Muscle of arm (tissue), 14 donors: ENCODE results near the gene DEGS2. TPM values are rescaled to one million over a fixed set of nuclear protein-coding genes. Genes with fewer than 3 reads are reported as not detected.
"Not testable (repeated sequence)": the region's sequence is repeated elsewhere in the genome, so short reads cannot be mapped to it uniquely, and the experiment has no call there.

ENCODE experiments used
- DNase-seq: peaks from one replicate; pipeline ENCODE4 v3.0.0-alpha.2; 2013
- long read RNA-seq, 11 donors: transcript quantifications; one replicate each; lab custom pipeline, GENCODE V29; 2026
- polyA plus RNA-seq, 12 donors: library from polyadenylated mRNA; unstranded; fragments of 120-200 nt; gene quantifications; one replicate each; pipeline ENCODE4 v1.2.1, GENCODE V29; 2013; ENCODE audit not compliant: insufficient read length in 12 of 12

The DEGS2 gene
- polyA plus RNA-seq, result 1 to 10 TPM in 3 of 12 donors, under 1 TPM in 8, not detected in 1; 0.30 to 4.8 (median 0.39) TPM
- long read RNA-seq, donor 1, full-length matches to known transcripts, result 19 of 25 reads
- long read RNA-seq, donor 1, partial matches to known transcripts, result 6 of 25 reads
- long read RNA-seq, donor 1, other reads (novel, unspliced or antisense), result 0 of 25 reads
- long read RNA-seq, donor 2, result 0 reads
- long read RNA-seq, donor 3, result 0 reads
- long read RNA-seq, donor 4, result 0 reads
- long read RNA-seq, donor 5, result 0 reads
- long read RNA-seq, donor 6, result 0 reads
- long read RNA-seq, donor 7, partial matches to known transcripts, result 0 of 1 reads
- long read RNA-seq, donor 7, other reads (novel, unspliced or antisense), result 0 of 1 reads
- long read RNA-seq, donor 8, result 0 reads
- long read RNA-seq, donor 9, full-length matches to known transcripts, result 1 of 1 reads
- long read RNA-seq, donor 9, partial matches to known transcripts, result 0 of 1 reads
- long read RNA-seq, donor 9, other reads (novel, unspliced or antisense), result 0 of 1 reads
- long read RNA-seq, donor 10, result 0 reads
- long read RNA-seq, donor 11, result 0 reads

DNA sequence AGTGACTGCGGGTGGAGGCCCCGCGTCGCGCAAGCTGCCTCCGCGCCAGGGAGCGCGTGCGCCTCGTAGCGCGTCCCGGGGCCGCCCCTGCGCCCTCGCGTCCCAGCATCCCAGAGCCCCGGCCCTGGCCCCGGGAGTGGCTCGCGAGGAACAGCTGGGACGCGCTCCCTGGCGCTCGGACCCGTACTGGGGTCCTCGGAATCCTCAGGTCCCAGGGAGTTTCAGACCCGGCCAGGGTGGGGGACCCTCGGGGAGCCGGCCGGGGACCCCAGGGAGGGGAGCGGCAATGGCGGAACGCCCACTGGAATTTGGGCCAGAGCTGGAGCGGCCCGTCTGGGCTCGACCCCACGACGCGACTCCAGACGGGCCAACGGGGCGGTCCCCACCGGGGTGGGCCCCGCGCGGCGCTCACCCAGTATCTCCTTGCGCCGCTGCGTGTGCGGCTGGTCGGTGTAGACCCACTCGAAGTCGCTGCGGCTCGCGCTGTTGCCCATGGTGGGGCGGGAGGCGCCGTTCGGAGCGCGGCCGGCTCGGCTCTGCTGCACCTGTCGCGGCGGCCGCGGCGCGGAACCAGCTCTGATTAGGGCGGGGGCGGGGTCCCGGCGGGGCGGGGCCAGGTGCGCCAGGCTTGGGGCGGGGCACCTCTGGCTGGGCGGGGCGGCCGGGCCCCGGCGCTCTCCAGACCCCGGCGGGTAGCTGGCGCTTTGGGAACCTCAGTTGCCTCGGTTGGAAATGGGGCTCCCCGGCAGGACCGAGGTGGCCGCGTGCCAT, at the start of gene DEGS2:
Gene DEGS2 (minus strand): TSS at position 552 of the 771 bp plus-strand sequence. CDS start 58 bp downstream, at position 494.
- DNase-seq, result no peak

DNA sequence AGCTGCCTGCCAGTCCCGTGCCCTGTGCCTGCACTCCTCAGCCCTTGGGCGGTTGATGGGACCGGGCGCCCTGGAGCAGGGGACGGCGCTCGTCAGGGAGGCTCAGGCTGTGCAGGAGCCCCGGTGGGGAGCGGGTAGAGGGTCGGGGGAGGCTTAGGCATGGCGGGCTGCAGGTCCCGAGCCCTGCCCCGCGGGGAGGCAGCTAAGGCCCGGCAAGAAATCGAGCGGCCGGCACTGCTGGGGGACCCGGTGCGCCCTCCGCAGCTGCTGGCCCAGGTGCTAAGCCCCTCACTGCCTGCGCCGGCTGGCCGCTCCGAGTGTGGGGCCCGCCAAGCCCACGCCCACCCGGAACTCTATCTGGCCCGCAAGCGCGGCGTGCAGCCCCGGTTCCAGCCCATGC, 48.7 kb upstream of the DEGS2 start:
- not testable (repeated sequence) for DNase-seq

DNA sequence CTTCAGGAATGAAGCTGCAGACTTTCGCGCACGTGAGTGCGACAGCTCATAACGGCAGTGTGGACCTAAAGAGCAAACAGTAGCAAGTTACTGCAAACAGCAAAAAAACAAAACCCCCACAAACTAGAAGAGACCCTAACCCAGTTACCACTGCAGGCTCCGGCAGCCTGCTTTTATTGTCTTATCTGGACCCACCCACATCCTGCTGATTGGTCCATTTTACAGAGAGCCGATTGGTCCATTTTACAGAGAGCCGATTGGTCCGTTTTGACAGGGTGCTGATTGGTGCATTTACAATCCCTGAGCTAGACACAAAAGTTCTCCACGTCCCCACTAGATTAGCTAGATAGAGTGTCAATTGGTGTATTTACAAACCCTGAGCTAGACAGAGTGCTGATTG, 48.1 kb upstream of the DEGS2 start:
- not testable (repeated sequence) for DNase-seq

DNA sequence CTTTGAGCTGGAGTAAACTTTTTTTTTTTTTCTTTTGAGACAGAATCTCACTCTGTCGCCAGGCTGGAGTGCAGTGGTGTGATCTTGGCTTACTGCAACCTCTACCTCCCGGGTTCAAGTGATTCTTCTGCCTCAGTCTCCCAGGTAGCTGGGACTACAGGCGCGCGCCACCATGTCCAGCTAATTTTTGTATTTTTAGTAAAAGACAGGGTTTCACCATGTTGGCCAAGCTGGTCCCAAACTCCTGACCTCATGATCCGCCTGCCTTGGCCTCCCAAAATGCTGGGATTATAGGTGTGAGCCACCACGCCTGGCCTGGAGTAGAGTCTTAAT, 45.4 kb upstream of the DEGS2 start:
- not testable (repeated sequence) for DNase-seq

DNA sequence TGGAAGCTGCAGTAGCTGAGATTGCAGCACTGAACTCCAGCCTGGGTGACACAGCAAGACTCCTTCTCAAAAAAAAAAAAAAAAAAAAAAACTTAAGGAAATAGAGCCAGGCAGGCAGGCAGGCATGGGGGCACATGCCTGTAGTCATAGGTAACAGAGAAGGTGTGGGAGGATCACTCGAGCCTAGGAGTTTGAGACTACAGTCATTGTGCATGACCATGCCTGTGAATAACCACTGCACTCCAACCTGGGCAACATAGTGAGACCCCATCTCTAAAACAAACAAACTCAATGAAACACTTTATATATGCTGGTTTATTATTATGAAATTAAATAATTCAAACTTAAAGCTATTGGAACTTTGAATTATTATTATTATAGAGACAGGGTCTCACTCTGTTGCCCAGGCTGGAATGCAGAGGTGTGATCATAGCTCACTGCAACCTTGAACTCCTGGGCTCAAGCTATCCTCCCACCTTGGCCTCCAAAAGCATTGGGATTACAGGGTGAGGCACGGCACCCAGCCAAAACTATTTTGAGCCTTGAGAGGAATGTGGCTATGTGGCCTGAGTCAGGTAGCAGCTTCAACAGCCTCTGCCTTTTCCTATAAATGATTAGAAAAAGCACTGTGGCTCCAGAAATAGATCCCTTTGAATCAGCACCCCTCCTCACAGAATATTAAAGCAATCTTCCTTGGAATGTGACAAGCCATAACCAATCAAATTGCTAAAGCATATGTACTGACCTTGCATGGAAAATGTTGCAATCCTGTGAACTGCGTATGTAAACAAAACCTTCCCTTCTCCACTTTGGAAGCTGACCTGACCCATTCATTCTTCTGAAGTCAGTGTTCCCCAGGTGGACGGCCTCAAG, 44.8 kb upstream of the DEGS2 start:
- DNase-seq, result no peak

DNA sequence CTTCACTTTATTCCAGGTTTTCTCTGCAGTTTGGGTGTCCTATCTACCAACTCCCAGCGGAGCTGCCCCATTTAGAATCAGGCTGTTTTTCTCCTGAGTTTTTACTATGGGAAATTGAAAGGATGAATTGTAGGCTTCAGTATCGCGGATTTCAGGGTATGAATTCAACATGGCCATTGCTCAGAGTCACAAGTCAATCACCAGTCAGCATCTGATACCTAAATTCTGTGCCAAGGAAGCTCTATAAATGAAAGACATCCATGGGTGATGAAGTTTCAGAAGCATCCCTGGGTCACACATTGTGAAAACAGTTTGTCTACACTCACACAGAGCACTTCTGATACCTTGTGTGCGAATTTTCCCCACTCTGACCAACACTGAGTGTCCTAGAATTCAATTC, 43.7 kb upstream of the DEGS2 start:
- no peak for DNase-seq

DNA sequence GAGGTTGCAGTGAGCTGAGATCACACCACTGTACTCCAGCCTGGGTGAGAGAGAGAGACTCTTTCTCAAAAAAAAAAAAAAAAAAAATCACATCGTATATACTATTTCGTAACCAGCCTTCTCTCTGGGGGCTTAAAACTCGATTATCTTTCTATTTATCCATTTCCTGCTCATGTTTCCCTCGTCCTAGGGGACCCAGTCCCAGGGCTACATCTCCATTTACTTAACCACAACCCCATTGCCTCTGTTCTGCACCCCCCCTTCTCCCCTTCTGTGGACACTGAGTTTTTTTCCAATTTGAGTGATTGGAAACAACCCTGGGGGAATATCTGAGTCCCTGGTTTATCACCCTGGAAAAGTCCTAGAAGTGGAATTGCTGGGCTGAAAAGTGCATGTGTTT, 43.3 kb upstream of the DEGS2 start:
- no peak for DNase-seq

DNA sequence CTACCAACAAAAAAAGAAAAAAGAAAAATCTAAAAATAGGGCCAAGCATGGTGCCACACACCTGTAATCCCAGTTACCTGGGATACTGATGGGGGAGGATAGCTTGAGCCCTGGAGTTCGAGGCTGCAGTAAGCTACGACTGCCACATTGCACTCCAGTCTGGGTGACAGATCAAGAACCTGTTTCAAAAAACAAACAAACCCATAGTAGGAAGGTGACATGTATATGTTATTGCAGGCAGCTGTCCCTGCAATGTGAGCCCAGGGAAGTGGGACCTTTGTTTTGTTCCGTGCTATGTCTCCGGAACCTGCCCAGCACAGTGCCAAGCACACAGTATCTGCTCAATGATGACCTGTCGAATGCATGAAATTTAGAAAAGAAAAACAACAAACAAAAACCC, 42.3 kb upstream of the DEGS2 start:
- no peak for DNase-seq

DNA sequence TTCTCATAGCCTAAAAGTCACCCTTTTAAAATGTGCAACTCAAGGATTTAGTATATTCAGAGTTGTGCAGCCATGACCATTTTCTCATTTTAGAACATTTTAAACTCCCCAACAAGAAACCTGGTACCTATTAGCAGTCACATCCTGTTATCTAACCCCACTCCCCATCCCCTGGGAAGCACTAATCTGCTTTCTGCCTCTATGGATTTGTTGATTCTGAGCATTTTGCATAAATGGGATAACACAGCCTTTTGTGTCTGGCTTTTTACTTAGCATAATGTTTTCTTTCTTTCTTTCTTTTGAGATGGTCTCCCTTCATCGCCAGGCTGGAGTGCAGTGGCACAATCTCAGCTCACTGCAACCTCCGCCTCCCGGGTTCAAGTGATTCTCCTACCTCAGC, 40.9 kb upstream of the DEGS2 start:
- DNase-seq, result no peak

DNA sequence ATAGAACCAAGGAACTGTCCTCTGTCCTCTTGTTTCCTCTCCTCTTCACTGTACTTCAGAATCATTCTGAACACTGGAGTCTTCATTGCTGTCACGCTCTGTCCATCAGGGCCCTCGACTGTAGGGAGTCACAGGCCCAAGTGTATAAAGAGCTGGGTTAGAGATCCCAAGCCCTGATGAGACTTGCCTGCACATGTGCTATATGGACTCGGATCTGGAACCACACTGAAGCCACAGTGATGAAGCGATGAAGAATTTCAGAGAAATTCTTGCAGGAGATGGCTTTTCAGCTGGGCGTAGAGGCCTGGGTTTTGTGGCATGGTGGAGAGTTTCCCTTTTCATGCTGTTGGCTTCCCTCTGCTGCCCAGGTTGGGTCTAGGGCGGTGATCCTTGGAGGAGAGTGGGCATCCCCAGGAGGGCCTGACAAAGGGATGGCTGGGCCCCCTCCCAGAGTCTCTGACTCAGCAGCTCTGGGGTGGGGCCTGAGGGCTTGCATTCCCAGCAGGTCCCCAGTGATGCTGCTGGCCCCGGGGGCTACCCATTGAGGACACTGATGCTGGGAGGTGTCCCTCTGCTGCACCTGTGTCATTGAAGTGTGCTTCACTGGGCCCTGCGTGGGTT, 39.9 kb upstream of the DEGS2 start:
- DNase-seq, result no peak

DNA sequence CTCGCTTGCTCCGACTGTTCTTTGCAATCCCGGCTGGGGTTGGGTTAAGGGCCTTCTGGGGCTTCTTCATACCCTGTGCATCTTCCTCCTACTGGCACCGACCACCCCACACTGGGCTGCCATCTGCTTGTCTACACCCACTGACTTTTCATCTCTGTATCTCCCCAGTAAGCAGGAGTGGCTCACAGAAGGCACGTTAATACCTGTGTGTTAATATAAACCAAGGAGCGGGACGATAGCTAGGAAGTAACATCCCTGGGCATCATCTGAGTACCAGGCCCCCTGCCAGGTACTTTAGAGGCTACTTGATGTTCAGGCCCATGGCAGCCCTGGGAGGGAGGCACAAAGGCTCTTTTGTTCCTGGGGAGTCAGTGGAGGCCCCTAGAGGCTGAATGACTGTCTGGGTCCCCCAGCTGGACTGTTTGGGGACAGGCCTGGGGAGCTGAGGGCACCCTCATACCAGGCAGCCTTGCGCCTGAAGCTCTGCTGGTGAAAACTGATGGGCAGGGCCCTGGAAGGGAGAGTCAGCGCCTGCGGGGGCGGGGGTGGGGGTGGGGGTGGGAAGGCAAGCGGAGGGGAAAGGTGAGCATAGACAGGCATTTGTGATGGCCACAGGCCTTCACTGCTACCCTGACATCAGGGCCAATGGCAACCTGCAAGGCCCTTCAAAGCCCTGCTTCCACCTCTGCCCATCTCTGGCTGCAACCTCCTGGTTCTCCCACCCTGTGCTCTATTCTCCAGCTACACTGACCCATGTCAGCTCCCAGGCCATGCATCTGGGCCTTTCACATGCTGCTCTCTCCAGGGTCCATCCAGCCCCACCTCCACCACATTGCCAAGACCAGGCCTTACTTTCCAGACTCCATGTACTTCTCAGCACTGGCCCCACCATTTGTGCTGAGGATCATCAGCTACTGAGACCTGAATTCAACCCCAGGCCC, 34.2 kb upstream of the DEGS2 start:
- no peak for DNase-seq

DNA sequence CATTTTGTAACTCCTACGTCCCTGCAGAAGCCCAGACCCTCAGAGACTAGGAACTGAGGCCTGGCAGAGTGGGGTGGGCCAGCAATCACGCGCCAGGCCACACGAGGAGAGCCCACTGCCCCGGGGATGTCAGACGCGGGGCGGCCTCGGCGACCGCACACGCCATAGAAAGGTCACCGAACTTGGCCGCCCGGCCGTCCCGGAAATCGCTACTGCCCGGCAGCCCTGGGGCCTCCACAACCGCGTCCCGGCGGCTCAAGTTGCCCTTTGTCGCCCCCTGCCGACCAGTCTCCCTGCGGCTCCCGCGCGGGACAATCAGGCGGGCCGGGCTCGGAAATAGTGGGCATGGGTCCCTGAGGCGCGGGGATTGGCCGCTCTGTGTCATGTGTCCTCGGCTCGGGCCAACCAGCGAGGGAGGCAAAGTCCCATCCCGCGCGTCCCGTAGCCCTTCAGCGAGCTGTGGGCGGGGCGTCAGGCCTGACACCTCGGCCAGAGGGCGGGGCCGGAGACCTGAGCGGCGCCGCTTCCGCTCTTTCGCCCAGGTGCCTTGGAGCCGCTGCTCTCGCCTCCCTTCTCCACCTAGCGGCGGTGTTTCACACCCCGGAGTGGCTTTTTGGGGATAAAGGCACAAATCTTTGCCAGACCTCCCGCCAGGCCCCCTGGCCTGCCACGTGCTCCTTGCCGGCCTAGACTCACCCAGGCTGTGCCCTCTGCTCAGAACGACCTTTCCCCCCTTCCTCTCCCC, 33.4 kb upstream of the DEGS2 start:
- peak; percentile 99 for DNase-seq

DNA sequence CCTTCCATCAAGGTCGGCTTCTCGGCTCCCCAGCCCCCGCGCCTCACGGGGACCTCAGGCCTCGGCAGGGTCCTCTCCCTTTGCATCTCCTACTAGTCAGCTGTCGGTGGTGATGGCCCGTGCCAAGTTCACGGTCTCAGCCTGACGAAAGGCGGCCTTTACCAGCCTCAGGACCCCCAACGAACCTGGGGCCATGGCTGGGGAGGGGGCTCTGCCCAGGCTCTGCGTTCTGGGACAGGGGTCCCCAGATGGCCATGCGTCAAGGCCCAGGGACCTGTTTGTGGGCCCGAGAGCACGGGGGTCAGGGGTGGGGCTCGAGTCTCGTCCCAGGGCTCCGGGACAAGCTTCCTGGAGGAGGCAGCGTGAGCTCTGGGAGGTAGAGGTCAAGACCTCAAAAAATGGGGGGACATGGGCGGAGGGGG, 32.8 kb upstream of the DEGS2 start:
- no peak for DNase-seq

DNA sequence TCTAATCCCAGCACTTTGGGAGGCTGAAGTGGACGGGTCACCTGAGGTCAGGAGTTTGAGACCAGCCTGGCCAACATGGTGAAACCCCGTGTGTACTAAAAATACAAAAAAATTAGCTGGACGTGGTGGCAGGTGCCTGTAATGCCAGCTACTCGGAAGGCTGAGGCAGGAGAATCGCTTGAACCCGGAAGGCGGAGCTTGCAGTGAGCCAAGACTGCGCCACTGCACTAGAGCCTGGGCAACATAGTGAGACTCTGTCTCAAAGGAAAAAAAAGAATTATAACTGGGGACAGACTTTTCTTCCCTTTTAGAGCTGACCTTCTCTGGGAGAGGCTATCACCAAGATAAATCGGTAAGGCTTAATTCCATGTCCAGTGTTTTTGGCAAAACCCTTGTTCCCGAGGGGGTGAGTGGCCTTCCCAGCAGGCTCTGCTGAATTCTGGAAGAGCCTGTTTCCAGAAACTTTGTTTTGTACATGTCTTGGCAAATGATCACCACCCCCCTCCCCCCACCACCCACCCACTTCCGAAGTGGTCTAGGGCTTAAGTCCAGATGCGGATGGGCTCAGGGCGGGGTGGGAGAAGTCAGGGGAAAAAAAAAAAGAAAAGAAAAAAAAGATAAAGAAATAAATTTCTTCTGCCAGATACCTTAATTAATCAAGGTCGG, 32.3 kb upstream of the DEGS2 start:
- no peak for DNase-seq

DNA sequence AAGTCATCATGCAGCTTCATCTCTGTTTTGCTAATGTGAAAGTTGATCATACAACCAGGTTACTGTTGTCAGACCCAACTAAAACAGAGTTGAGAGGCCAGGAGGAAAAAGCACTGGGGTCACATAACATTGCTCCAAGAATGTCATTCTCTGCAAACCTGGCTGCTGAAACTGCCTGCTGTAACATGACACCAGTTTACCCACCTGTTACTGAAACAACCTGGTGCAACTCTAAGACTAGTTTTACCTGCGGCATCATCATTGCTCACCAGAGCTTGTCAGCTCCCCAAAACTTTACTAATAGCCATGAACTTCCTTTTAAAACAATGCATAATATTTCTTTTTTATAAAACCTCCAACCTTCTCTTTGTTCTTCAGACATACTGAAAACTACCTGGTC, 30.7 kb upstream of the DEGS2 start:
- DNase-seq, result no peak

DNA sequence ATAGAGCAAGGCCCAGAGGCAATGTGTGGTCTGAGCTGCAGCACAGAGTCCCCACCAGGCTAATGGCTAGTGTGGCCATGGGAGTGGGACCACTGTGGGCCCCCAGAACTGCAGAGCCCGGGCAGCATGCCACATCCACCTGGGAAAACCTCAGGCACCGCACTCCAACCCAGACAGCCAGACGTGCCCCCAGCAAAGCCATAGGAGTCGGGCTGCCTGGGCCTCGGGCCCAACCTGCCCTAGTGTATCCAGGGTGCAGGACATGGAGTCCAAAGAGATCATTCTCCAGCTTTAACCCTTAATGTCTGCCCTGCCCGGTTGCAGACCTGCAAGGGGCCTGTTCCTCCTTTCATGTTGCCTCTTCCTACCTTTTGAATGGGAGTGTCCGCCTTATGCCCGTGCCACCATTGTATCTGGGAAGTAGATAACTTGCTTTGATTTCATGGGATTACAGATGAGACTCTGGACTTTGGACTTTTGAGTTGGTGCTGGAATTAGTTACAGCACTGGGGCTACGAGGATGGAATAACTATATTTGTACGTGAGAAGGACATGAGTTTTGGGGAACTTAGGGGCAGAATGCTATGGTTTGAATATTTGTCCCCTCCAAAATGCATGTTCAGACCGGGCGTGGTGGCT, 29.1 kb upstream of the DEGS2 start:
- no peak for DNase-seq

DNA sequence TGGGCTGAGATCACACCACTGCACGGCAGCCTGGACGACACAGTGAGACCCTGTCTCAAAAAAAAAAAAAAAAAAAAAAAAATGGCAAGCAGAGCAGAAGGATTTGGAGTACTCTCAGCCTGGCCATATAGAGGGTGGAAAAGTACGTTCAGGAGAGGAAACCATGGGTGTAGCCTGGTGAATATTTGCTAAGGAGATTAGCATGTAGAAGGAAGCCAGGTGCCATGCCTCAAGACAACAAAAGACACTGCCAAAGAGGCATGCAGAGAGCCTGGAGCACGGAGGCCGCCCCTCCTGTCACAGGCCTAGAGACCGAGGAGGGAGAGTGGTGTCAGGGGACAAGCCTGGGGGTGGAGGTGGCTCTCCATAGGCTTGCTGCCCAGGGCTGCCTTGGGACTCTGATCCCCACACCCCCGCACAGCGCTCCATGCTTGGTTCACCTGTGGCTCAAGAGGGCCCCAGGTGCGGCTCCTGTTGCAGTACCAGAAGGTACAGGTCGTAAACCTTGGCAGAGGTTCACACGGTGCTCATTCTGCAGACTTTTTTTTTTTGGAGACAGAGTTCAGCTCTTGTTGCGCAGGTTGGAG, 27.9 kb upstream of the DEGS2 start:
- no peak for DNase-seq
